ENCODE results near the gene ZNF716.
"Not testable (repeated sequence)": the region's sequence is repeated elsewhere in the genome, so short reads cannot be mapped to it uniquely, and the experiment has no call there.

ZNF716 gene

DNA sequence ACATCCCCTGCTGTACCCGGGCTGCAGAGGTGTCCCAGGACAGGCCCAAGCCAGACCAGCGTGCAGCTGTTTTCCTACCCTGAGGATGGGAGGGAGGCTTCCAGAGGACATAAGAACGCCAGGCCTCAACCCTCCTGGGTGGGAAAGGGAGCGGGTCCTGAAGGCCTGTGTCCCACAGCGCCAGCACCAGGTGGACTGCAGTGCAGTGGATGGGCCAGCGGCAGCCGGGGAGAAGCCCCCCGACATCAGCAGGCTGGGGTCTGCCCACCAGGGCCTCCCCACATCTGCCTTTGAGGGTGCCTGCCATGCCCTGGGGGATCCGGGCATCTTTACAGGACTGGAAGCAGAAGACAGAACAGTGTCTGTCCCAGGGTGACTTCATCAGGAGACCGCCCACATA, 22.8 kb upstream of the ZNF716 start:
- DNase-seq, result no peak

DNA sequence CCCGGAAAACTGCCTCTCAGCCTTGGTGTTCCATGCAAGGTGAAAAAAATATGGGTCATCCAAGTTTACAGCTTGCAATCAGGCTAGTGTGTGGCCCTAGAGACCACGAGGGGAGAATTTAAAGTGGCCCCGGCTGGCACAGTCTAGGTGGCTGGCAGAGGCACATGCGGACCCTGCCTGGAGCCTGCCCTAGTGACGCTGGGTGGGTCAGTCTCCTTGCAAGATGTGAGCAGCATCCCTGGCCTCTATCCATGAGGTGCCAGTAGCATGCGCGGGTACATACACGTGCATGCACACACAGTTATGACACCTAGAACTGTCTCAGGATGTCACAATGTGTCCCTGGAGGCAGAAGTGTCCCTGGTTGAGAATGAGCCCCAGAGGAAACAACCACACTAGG, 22.4 kb upstream of the ZNF716 start:
- DNase-seq, result no peak

DNA sequence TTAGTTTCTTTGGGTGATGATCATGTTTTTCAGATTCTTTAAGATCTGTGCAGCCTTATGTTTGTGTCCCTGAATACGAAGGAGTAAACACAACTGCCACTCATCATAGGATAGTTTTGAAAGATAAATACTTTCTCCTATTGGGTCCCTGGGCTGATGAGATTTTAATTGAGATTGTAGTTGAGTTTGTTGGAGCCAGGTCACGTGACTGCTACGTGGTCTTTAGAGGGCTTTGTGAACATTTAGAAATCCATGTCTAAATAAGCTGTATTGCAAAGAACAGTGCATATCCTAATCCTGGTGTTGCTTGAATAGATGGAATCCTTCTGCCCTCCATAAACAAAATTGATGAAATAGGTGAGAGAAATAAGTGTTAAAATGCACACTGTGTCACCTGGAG, 17.4 kb upstream of the ZNF716 start:
- no peak for DNase-seq

DNA sequence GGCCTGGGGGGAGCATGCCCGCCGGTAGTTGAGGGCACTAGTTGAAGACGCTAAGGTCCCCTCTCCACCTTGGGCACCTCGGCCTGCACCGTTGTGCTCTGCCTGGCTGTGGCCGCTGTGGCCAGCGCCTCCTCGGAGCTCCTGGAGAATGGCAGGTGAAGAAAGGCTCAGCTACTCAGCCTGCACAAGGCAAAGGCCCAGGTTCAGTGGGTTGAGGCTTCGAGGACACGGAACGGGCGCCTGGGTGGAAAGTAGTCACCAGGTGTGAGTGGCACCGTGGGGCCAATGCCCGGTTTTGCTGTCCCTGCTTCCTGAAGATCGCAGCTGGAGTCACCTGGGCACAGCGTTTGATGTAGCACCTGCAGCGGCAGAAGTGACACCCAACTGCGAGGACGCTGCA, 12.4 kb upstream of the ZNF716 start:
- no peak for DNase-seq

DNA sequence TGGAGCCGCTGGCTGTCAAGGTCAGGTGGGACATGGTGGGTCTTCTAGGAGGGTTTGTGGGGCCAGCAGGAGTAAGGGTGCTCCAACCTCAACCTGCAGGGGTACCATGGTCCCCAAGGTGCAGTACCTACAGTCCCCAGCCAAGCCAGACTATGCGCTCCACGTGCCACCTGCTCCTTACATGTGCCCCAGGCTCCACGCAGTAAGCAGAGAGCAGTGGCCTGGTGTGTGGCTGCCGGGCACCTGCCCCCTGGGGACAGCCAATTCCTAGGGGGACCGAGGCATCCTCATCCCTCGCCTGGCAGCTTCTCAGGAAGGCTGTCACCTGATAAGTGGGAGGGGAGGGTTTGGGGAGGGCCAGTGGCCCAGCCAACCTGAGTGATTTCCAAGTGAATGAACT, 11.7 kb upstream of the ZNF716 start:
- DNase-seq, result no peak

DNA sequence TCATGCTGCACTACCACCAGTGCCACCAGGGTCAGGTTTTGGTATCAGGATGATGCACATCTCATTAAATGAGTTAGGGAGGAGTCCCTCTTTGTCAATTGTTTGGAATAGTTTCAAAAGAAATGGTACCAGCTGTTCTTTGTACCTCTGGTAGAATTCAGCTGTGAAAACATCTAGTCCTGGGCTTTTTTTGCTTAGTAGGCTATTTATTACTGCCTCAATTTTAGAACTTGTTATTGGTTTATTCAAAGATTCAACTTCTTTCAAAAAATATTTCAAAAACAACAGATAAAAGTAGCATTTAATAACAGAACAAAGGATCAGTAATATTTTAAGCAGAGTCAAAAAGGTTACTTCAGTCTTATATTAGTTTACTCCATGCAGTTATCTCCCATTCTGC, 6.4 kb upstream of the ZNF716 start:
- DNase-seq, result no peak

DNA sequence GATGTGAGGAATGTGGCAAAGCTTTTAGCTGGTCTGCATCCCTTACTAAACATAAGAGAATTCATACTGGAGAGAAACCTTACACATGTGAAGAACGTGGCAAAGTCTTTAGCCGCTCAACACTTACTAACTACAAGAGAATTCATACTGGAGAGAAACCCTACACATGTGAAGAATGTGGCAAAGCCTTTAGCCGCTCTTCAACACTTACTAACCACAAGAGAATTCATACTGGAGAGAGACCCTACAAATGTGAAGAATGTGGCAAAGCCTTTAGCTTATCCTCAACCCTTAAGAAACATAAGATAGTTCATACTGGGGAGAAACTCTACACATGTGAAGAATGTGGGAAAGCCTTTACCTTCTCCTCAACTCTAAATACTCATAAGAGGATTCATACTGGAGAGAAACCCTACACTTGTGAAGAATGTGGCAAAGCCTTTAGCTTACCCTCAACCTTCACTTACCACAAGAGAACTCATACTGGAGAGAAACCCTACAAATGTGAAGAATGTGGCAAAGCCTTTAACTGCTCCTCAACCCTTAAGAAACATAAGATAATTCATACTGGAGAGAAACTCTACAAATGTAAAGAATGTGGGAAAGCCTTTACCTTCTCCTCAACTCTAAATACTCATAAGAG, 19.3 kb downstream of the ZNF716 start:
- not testable (repeated sequence) for DNase-seq

DNA sequence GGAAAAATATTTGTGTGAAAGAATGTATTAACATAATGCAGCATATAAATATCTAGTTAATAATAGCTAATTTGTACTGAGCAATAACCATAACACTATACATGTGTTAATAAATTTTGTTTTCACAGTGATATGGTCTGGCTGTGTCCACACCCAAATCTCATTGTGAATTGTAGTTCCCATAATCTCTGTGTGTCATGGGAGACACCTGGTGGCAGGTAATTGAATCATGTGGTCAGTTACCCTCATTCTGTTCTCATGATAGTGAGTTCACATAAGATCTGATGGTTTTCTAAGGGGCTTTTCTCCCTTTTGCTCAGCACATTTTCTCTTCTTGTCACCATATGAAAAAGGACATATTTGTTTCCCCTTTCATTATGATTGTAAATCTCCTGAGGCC, 30.3 kb downstream of the ZNF716 start:
- not testable (repeated sequence) for DNase-seq

DNA sequence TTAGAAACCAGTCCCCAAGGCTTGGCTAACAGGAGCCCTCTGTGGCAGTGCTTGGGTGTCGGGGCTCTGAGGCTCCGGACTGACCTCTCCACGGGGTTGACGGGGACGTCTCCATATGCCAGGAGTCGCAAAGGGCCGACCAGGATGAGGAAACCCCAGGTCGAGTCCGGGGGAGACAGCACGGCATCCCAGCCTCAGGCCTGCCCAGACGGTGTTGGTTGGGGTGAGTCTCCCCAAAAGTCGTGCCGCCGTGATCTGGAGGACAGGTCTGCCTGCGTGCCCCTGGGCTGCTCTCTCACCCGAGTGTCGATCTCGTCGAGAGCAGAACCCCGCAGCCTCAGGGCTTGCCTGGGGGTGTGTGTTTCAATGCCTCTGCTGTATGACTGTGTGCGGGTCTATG, 35.0 kb downstream of the ZNF716 start:
- DNase-seq, result not testable (repeated sequence)

DNA sequence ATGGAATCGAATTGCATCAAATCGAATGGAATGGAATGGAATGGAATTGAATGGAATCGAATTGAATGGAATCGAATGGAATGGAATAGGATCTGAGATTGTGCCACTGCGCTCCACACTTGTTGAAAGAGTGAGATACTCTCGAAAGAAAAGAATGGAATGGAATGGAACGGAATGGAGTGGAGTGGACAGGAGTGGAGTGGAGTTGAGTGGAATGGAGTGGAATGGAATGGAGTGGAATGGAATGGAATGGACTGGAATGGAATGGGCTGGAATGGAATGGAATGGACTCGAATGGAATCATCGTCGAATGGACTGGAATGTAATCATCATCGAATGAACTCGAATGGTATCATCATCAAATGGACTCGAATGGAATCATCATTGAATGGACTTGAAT, 38.0 kb downstream of the ZNF716 start:
- no peak for DNase-seq

DNA sequence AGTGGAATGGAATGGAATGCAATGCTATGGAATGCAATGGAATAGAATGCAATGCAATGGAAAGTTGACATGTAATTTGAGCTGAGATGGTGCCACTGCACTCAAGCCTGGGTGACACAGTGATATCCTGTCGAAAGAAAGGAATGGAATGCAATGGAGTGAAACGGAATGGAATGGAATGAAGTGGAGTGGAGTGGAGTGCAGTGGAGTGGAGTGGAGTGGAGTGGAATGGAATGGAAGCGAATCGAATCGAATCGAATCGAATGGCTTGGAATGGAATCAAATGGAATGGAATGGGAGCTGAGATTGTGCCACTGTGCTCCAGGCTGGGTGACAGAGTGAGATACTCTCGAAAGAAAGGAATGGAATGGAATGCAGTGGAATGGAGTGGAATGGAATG, 45.1 kb downstream of the ZNF716 start:
- not testable (repeated sequence) for DNase-seq

DNA sequence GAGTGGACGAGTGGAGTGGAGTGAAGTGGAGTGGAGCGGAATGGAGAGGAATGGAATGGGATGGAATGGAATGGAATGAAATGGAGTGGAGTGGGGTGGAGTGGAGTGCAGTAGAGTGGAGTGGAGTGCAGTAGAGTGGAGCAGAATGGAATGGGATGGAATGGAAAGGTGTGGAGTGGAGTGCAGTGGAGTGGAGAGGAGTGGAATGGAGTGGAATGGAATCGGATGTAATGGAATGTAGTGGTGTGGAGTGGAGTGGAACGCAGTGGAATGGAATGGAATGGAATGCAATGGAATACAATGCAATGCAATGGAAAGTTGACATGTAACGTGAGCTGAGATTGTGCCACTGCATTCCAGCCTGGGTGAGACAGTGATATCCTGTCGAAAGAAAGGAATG, 46.4 kb downstream of the ZNF716 start:
- DNase-seq, result no peak

DNA sequence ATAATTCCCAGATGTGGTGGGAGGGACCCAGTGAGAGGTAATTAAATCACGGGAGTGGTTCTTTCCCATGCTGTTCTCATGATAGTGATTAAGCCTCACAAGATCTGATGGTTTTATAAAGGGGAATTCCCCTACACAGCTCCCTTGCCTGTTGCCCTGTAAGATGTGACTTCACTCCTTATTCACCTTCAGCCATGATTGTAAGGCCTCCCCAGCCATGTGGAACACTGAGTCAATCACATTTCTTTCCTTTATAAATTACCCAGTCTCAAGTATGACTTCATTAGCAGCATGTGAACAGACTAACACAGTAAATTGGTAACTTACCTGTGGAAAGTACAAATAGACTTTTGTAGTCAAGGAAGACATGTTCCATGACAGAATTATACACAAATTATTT, 55.2 kb downstream of the ZNF716 start:
- no peak for DNase-seq
